GM19238 (cell line): ENCODE results near the gene FSTL1.

Experiments used
- DNase-seq: peaks from one replicate; pipeline ENCODE4 v3.0.0; 2011; ENCODE audit warnings: low spot score; ENCODE audit not compliant: insufficient read length

Gene FSTL1

DNA sequence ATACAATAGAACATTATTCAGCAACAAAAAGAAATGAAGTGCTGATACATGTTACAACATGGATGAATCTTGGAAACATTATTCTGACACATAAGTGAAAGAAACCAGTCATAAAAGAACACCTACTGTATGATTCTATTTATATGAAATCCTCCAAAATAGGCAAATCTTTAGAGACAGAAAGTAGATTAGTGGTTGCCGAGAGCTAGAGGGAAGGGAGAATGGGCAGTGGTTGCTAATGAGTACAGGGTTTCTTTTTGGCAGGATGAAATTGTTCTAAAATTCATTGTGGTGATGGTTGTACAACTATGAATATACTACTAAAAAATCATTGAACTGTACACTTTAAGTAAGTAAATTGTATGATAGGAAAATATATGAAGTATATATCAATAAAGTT is 95.3 kb downstream of the FSTL1 start:
- DNase-seq, result no peak

DNA sequence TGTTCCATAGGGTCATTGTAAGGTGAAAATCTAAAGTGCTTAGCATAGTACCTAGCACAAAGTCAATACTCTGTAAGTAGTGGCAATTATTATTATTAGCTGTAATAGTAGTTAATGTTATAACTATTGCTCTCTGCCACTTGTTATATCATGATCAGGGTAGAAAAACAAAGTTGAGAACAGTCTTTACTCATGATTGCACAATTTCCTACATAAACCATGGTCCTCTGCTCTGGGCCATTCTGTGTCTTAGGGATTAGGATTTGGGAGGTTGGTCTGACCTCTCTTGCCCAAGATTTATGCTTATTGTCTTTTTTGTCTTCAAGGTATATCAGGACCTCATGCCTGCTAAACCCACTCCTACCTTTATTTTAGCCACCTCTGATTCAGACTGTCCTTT is 97.3 kb downstream of the FSTL1 start:
- DNase-seq, result no peak

DNA sequence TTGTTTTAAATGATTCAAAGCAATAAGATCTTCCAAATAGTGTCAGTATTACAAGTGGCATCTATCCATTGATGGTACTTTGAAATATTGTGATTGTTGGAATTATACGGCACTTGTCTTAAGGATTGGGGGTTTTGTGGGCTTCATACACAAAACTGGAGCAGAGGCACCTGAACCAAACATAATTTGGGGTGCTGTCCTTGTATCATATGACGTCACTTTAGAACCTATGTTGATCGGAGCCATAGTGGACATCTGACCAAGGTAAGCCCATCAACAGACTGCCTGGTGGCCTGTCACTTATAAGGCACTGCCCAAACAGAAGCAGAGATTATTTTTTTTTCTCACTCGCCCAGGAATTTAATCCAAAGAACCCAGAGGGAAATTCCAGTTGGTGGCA is 98.8 kb downstream of the FSTL1 start:
- no peak for DNase-seq

DNA sequence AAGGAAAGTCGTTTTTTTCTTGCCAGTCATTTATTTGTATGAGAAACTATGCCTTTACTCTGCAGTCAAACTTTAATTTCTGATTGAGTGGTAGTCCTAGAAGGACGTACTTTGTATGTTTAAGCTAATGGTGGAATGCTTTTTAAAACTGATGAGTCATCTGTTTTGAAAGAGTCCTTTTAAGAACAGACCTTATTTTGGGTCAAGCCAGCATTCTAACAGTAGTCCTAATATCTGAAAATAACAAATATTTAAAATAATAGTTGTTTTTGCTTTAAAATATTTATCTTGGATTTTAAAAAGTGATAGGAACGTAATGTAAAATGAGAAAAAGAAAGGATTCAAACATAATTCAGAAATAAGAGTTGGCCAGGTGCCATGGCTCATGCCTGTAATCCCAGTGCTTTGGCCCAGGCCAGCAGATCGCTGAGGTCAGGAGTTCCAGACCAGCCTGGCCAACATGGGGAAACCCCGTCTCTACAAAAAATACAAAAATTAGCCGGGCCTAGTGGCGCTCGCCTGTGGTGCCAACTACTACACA is 100.3 kb downstream of the FSTL1 start:
- no peak for DNase-seq

DNA sequence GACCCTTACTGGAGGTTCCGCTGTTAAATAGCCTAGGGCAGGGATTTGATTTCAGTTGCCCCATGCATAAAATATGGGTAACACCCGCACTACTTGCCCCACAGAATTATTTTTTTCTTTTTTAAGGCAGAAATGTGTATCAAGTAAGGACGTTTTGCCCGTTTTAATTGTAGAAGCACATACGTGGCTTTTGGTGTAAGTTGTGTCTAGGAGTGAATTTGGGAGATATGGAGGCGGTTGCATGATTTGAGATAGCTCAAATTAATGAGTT is 101.0 kb downstream of the FSTL1 start:
- no peak for DNase-seq

DNA sequence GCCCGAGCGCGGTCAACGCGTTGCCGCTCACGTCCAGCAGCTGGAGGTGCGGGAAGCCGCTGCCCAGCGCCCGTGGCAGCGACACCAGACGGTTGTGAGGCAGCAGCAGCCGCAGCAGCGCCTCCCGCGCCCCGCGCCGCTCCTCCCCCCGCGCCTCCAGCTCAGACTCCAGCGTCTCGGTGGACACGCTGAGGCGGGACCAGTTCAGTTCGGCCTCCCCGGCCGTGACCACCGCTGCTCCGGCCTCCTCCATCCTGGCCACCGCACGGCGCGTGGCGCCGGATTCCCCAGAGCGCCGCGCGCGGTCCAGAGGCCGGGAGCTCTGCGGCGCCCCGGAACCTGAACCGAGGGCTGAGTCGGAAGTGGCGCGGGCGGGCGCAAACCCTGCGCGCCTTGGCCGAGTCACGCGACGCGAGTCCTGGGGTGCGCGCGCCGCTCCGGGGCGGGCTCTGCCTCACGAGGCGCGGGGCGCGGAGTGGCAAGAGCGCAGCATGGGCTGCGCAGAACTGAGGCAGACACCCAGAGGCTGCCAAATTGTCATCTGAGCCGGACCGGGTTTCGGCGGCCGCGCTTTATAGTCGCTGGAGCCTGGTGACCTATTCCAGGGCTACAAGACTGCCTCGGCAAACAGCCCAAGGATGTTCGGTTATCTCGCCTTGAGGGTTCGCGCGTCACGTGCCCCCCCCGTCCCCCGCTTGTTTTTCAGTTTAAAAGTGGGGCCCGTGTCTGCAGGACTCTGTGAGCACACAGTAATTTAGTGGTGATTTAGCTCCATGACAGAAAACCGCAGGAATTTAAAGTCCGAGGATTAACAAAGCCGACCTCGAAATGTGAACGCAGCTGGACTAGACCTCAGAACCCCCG is 101.6 kb downstream of the FSTL1 start, which contains the start of gene LRRC58:
LRRC58 (minus strand) TSS at position 364 of the 864 bp plus-strand sequence; CDS start at position 253, 111 bp downstream.
- peak; percentile 81 for DNase-seq

DNA sequence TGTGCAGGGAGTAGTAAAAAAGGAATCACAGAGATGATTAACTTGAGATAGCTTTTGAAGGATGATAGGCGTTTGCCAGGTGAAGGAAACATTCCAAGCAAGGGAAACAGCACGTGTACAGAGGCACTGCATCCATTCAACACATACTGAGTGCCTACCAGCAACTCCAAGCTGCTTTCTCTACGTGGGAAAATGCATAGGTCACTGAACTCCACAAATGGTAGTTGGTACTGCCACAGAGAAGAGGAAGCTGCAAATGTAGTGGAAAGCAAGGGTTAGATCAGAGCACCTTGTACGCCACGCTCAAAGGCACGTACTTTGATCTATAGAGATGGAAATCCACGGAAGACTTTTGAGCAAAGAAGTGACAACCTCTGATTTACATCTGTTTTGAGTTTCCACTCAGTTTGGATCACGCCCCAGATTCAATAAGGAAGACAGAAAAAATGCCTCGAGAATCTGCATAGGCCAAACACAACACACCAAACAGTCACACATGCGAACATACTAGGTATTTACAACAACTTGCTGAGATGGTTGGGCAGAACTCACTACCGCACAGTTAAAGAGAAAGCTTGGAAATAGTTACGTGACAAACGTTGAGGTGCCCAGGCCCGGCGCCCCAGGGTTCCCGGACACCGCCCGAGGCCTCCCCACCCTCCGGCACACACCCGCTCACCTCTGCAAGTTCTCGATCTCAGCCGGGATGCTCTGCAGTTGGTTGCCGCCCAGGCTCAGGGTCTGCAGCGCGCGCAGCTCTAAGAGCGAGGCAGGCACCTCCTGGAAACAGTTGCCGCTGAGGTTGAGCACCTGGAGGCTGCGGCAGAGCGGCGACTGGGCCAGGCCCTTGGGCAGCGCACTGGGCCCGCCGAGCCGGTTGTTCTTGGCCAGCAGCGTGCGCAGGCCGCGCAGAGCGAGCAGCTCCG is 102.5 kb downstream of the FSTL1 start:
- peak; percentile 50 for DNase-seq

DNA sequence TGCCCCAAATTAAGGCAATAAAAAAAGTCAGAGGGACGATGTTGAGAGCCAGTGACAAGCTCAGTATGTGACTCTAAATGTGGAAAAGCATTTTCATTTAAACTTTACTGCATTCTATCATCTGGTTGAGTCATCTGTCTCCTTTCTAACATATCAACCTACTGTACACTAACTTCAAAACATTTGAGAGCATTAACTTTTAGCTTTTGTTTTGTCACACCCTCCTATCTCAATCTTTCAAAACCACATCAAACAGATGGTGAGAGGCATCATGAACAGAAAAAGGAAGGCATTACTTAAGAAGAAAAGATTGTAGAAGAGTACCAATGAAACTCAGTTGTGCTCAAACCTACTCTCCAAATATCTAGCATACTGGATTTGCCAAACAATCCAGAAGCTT is 106.4 kb downstream of the FSTL1 start:
- DNase-seq, result no peak
